Measurements from ENCODE around the gene POLL.
"Not testable (repeated sequence)": the region's sequence is repeated elsewhere in the genome, so short reads cannot be mapped to it uniquely, and the experiment has no call there.

Gene POLL

GRCh38 chr10:101611096-101611905 lies 23.2 kb upstream of the POLL start:
- no peak for DNase-seq

DNA sequence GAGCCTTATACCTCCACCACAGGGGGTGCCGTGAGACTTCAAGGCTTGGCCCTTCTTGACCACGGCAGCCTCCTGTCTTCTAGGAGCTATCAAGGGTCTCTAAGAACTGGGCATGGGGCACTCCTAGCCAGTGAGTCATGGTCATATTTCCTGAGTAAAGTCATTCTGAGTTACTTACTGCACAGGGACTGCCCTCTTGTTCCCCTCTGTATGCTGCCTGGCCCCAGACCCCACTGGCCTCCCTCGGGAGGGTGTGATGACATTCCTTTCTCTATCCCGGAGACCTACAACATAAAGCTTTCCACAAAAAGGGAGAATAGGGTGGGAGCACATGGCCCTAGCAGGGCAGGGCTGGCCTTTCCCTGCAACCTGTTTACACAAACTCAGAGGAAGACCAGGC lies 21.4 kb upstream of the POLL start:
- no peak for DNase-seq

GRCh38 chr10:101607124-101607523 lies 19.1 kb upstream of the POLL start:
- no peak for DNase-seq

- DNase-seq, result peak; percentile 31
Measured at GRCh38 chr10:101602761-101603398, 14.8 kb upstream of the POLL start.

DNA sequence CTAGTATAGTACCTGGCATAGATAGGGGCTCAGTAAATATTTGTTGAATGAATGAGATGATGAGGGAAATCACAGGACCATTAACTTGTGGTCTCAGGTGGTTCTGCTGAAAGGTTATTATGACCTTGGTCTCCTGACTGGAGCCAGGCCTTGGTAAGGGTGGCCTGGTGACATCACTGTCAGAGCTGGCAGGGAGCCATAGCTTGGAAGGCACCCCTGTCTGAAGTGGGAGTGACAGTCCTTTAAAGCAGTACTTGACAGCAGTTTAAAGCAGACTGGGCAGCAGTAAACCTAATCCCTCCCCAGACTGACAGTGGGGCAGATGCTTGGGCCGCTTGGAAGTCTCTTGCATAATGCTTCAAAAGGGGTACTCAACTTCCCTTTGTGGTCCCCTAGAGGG lies 13.5 kb upstream of the POLL start:
- DNase-seq, result no peak

DNA sequence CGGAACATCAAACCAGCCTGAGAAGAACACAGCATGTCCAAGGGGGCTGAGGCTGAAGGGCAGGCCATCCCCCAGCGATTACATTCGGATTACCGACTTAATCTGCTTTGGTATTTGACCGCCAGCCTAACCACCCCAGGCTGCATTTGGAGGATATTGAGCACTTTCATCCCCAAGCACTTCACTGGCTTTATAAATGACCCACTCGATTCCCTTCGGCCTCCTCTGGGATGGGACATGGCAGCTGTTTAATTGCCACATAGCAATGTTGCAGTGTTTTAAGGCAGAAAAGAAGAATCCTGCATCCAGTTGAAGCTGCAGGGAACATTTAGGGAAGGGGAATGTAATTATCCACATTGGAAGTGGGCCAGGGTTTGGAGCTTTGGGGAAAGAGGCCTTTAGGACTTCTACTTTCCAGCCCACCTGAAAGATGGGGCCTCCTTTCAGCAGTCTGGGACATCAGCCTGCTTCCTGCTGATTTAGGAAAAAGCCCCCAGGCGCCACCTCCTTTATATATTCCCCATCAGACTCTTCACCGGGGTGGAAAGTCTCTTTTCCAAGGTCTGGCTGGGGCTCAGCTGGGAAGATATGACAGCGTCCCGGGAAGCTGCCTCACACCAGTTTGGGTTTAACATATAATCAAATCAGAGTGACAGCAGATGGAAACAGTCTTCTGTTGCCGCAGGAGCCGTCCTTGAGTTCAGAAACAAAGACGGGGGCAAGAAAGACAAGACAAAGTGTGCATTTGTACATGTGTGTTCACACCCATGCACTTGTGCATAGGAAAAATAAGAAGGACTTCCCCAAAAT lies 9.2 kb upstream of the POLL start:
- DNase-seq, result no peak

- no peak for DNase-seq
Measured at GRCh38 chr10:101595591-101596433, 7.8 kb upstream of the POLL start.

DNA sequence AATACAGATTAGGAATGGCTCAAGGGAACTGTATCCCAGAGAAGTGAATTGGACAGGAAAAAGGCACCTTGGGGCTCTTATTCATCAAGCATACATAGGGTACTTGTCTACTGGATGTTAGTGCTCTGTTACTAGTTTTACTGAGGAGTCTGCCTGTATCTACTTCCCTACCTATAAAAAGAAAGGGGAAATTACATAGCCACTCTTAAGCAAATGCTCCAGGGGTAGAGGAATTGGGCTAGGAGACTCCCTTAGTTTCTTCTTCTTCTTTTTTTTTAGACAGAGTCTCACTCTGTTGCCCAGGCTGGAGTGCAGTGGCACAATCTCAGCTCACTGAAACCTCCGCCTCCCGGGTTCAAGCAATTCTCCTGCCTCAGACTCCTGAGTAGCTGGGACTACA lies 5.3 kb upstream of the POLL start:
- DNase-seq, result not testable (repeated sequence)

DNA sequence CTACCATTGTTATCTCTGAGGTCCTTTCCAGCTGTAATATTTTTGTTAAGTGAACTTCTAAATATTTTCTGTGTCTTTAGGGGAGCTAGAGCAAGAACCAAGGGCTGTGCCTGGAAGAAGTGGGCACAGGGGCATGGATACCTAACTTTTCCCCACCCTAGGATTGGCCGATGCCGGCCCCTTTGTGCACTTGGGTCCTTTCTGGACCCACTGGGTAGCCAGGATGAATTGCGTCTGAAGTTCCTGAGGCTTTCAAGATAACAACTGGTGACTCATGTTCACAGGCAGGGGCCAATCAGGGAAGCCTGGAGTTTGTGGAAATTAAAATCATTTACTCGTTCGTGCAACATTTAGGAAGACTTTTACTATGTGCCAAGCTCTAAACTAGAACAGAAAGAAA lies 822 bp upstream of the POLL start:
- DNase-seq, result no peak

- DNase-seq, result no peak
Measured at GRCh38 chr10:101585841-101586240, 2.2 kb downstream of the POLL start.

DNA sequence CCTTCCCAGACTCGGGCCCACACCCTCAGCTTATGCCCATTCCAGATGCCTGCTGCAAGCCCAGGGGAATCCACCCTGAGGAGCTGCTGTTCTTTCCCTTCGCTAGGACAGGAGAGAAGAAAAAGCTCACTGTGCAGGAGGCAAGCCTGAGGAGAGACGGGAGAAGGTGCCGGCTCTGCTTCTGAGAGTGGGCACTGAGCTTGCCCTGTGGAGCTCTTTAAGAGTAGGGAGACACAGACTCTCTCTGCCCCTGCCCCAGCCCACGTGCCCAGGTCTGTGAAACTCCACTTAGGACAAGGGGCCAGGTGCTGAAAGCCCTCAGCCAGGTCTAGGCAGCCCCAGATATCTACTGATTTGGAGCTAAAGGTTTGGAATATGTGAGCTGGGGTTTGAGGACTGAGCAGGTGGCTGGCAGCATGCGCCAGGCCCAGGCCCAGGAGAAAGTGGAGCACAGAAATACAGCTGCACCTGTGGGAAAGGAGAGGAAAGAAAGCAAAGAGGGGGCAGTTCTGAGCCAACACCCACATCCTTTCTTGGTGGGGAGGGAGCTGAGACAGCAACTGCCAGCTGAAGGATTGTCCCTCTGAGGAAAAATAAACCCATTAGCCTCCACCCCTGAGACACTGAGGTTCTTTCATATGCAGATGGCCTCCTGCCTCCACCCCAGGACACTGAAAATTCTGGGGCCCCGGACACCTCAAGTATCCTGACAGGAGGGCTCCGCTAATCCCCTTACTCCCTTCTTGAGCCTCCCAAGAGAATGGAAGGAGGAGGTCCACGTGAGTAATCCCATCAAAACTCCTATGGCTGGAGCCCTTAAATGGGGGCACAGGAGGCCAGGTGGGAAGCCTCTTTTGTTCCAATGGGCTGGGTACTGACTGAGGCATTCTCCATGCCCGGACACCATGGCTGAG lies 7.3 kb downstream of the POLL start:
- DNase-seq, result no peak

GRCh38 chr10:101579516-101579870 lies 8.6 kb downstream of the POLL start:
- no peak for DNase-seq

DNA sequence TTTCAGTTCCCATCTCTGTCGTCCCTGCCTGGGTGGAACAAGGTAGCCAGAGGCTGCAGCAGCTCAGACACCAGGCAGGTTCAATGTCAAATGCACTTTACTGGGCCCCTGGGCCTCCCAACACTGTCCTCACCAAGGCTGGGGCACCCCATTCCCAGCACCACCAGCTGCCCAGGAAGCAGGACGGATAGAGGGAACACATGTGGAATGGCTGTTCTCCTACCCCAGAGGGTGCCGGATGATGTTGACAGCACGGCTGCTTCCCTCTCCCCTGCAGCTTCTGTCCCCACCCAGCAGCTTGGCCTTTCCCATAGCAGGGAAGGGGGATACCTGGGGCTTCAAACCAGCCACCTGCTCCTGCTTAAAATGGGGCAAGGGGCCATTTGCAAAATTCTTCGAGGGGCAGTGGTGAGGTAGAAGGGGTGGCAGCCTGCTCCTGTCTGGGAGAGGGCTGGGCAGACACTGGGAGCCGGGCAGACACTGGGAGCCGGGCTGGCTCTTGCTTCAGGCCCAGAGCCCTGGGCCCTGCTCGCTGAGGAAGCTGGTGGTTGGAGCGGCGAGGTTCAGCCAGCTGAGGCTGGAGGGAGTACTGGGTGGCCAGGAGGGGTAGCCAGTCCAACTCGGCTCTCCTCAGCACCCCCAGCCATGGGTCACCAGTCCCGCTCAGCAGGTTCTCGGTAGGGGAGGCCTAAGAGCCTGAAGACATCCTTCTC lies 9.1 kb downstream of the POLL start:
- no peak for DNase-seq

- DNase-seq, result no peak
Measured at GRCh38 chr10:101578192-101578591, 9.9 kb downstream of the POLL start.

- DNase-seq, result no peak
Measured at GRCh38 chr10:101577121-101577871, 10.8 kb downstream of the POLL start.

DNA sequence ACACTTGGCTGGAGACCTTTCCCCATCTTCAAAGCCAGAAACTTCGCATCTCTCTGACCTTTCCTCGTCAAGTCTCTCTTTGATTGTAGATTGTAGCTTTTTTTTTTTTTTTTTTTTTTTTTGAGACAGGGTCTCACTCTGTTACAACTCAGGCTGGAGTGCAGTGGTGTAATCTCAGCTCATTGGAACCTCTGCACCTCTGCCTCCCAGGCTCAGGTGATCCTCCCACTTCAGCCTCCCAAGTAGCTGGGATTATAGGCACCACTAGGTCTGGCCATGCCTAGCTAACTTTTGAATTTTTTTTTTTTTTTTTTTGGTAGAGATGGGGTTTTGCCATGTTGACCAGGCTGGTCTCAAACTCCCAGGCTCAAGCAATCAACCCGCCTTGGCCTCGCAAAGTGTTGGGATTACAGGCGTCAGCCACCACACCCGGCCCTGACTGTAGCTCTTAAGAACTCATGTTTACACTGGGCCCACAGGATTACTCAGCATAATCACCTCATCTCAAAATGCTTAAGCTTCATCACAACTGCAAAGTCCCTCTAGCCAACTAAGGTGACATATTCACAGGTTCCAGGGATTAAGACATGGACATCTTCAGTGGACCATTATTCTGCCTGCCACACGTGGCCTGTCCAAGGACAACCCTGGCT lies 11.7 kb downstream of the POLL start:
- DNase-seq, result no peak

DNA sequence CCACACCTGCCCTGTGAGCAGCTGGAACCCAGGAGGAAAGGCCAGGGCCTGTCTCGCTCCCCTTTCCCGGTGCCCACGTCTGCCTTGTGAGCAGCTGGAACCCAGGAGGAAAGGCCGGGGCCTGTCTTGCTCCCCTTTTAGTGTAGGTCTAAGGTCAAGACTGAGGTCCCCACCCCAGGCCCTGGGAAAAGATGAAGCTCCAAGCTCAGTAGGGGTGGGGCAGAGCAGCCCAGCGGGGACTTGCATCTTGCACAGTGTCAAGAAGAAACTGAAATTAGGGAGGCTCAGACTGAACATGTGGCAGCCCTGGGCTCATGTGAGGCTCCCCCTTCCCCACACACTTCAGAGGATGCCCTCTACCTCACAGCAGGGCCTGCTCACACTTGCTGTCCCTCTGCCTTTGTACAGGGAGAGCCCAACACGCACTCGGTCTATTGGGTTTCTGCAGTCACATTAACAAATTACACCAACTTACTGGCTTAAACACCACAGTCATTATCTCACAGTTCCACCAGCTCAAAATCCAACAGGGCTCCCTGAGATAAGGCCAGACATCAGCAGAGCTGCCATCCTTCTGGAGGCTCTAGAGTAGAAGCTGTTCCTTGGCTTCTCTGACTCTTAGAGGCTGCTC lies 12.4 kb downstream of the POLL start:
- DNase-seq, result no peak

- no peak for DNase-seq
Measured at GRCh38 chr10:101575091-101575490, 13.0 kb downstream of the POLL start.

All from central memory CD4-positive, alpha-beta T cell (primary cell).